Mesenchymal stem cell (in vitro differentiated cells and primary cell): ENCODE data around the gene CMC1.
"Not testable (repeated sequence)": the region's sequence is repeated elsewhere in the genome, so short reads cannot be mapped to it uniquely, and the experiment has no call there.

Experiments
- DNase-seq: peaks from one replicate; pipeline ENCODE4 v3.0.0-alpha.2; 2013
- H2AFZ ChIP-seq: one replicate; pipeline ENCODE4 v1.6.1; 2013; ENCODE audit warnings: low read depth, mild to moderate bottlenecking, control low read depth, inconsistent platforms, low read length, moderate library complexity
- H2AK5ac ChIP-seq: 2 replicates; pipeline ENCODE4 v1.6.1; 2013; ENCODE audit warnings: low read length, moderate library complexity, mild to moderate bottlenecking, inconsistent platforms; ENCODE audit not compliant: severe bottlenecking
- H2BK120ac ChIP-seq: one replicate; pipeline ENCODE4 v1.6.1; 2013; ENCODE audit warnings: low read depth, mild to moderate bottlenecking, inconsistent platforms, low read length, moderate library complexity
- H2BK12ac ChIP-seq, 2 experiments: one replicate each; pipeline ENCODE4 v1.6.1; 2013; ENCODE audit warnings: inconsistent platforms in 2 of 2, low read length in 2 of 2, mild to moderate bottlenecking in 2 of 2, moderate library complexity in 2 of 2, control low read depth in 1 of 2
- H2BK15ac ChIP-seq: one replicate; pipeline ENCODE4 v1.6.1; 2013; ENCODE audit warnings: mild to moderate bottlenecking, low read depth, inconsistent platforms; ENCODE audit not compliant: poor library complexity, severe bottlenecking
- H2BK5ac ChIP-seq: 2 replicates; pipeline ENCODE4 v1.6.1; 2013; ENCODE audit warnings: low read depth, mild to moderate bottlenecking, low read length, control low read depth, inconsistent platforms; ENCODE audit not compliant: poor library complexity, severe bottlenecking
- H3K14ac ChIP-seq, 2 experiments: one replicate each; pipeline ENCODE4 v1.6.1; 2013; ENCODE audit warnings: inconsistent platforms in 2 of 2, low read length in 2 of 2, control low read depth in 1 of 2, mild to moderate bottlenecking in 1 of 2, moderate library complexity in 1 of 2
- H3K18ac ChIP-seq, 2 experiments: one replicate each; pipeline ENCODE4 v1.6.1; 2013; ENCODE audit warnings: inconsistent platforms in 2 of 2, low read length in 2 of 2, control low read depth in 1 of 2, low read depth in 1 of 2, mild to moderate bottlenecking in 1 of 2
- H3K23ac ChIP-seq, 2 experiments: one replicate each; pipeline ENCODE4 v1.6.1; 2013; ENCODE audit warnings: inconsistent platforms in 2 of 2, low read length in 2 of 2, mild to moderate bottlenecking in 2 of 2, moderate library complexity in 2 of 2, control low read depth in 1 of 2
- H3K27ac ChIP-seq: 2 replicates; pipeline ENCODE4 v1.5.1; 2013; ENCODE audit warnings: mild to moderate bottlenecking, moderate library complexity, low read length, control low read depth, inconsistent platforms; ENCODE audit not compliant: poor library complexity, severe bottlenecking
- H3K27me3 ChIP-seq, 2 experiments: 2 replicates each; pipeline versions ENCODE4 v1.6.1 to v1.7.0; 2013; ENCODE audit warnings: low read length in 2 of 2, mild to moderate bottlenecking in 2 of 2, moderate library complexity in 2 of 2, control low read depth in 1 of 2, inconsistent platforms in 1 of 2; ENCODE audit not compliant: control insufficient read depth in 1 of 2, insufficient read depth in 1 of 2
- H3K36me3 ChIP-seq, 2 experiments: 2 replicates each; pipeline versions ENCODE4 v1.6.1 to v1.7.0; 2013; ENCODE audit warnings: low read length in 2 of 2, control low read depth in 1 of 2, inconsistent platforms in 1 of 2, low read depth in 1 of 2, mild to moderate bottlenecking in 1 of 2; ENCODE audit not compliant: insufficient read depth in 2 of 2, control insufficient read depth in 1 of 2
- H3K4ac ChIP-seq, 2 experiments: one replicate each; pipeline ENCODE4 v1.6.1; 2013; ENCODE audit warnings: inconsistent platforms in 2 of 2, low read length in 2 of 2, mild to moderate bottlenecking in 2 of 2, moderate library complexity in 2 of 2, control low read depth in 1 of 2, low read depth in 1 of 2
- H3K4me1 ChIP-seq: 2 replicates; pipeline ENCODE4 v1.6.1; 2013; ENCODE audit warnings: low read depth, low read length, control low read depth; ENCODE audit not compliant: control insufficient read depth, insufficient read depth
- H3K4me2 ChIP-seq: 2 replicates; pipeline ENCODE4 v1.6.1; 2013; ENCODE audit warnings: low read length, mild to moderate bottlenecking, inconsistent platforms; ENCODE audit not compliant: poor library complexity, severe bottlenecking
- H3K4me3 ChIP-seq, 2 experiments: 2 replicates each; pipeline versions ENCODE4 v1.5.1 to v1.7.0; 2013; ENCODE audit warnings: low read length in 2 of 2, mild to moderate bottlenecking in 2 of 2, control low read depth in 1 of 2, low read depth in 1 of 2; ENCODE audit not compliant: insufficient read depth in 1 of 2
- H3K79me1 ChIP-seq: replicated peaks from 2 replicates; pipeline ENCODE4 v1.6.1; 2013; ENCODE audit warnings: mild to moderate bottlenecking, control low read depth, low read length, inconsistent platforms; ENCODE audit not compliant: poor library complexity, severe bottlenecking
- H3K9ac ChIP-seq: 2 replicates; pipeline ENCODE4 v1.7.0; 2013; ENCODE audit warnings: mild to moderate bottlenecking, low read length, moderate library complexity
- H3K9me3 ChIP-seq: 2 replicates; pipeline ENCODE4 v1.7.0; 2013; ENCODE audit warnings: mild to moderate bottlenecking, low read length; ENCODE audit not compliant: control insufficient read depth
- H4K8ac ChIP-seq: one replicate; pipeline ENCODE4 v1.6.1; 2013; ENCODE audit warnings: inconsistent platforms, mild to moderate bottlenecking, low read length, moderate library complexity
- H4K91ac ChIP-seq: one replicate; pipeline ENCODE4 v1.6.1; 2013; ENCODE audit warnings: mild to moderate bottlenecking, low read length, inconsistent platforms
- WGBS: methylation state at CpG from one replicate; pipeline ENCODE4 v1.1.7; 2013; ENCODE audit warnings: mixed read lengths; 5-methylcytosine and 5-hydroxymethylcytosine counted together

CMC1 gene

DNA sequence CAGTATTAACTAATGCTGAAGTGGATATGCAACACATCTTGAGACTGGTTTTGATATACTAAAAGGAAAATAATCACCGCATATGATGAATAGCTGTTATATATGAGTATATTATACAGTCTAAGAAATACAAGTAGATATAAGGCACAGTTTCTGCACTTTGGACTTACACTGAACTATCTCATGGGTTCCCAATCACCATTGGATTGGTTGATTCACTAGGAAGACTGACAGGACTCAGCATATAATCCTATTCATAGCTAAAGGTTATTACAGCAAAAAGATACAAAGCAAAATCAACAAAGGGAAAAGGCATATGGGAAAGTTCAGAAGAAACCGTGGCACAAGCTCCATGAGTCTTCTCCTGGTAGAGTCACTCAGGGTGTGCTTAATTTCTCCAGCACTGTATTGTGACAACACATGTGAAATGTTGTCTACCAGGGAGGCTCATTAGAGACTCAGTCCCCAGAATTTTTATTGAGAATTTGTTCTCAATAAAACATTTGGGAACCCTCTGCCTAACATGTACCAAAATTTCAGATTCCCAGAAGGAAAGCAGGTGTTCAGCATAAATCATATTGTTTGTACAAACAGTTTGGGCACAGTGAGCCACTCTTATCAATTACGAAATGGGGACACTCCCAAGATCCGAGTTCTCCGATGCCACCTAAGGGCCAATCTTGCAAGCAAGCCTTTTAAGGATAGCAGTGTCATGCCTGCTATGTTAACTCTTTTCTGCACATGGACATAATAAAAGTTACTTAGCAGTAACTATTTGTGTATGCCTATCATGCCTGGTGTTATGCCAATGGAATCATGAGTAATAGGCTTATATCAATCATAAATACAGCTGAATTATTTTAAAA is 26.8 kb downstream of the CMC1 start:
- H3K9me3 ChIP-seq = peaks cover 11% of the 10 kb centered on the region
- H2BK120ac ChIP-seq = no peak overlapping the region
- H4K8ac ChIP-seq = no peak overlapping the region
- peaks cover 8 to 32% of the 10 kb centered on the region in 2 experiments for H3K36me3 ChIP-seq
- no peak overlapping the region for H3K18ac ChIP-seq
- no peak for DNase-seq
- H2BK5ac ChIP-seq = no peak overlapping the region
- H3K9ac ChIP-seq = no peak overlapping the region
- H2AFZ ChIP-seq = no peak overlapping the region
- no peak overlapping the region for H3K14ac ChIP-seq
- WGBS = 92% methylated on average over 4 of the region's 5 CpGs
- H3K23ac ChIP-seq = no peak overlapping the region
- no peak overlapping the region for H2AK5ac ChIP-seq
- no peaks in the 10 kb centered on the region for H3K4me1 ChIP-seq
- H3K4me2 ChIP-seq = no peak overlapping the region
- H3K79me1 ChIP-seq = peaks cover 8% of the 10 kb centered on the region
- H2BK15ac ChIP-seq = no peak overlapping the region
- H4K91ac ChIP-seq = no peak overlapping the region
- H3K27me3 ChIP-seq = no peaks in the 10 kb centered on the region
- H3K27ac ChIP-seq = no peak overlapping the region
- H3K4ac ChIP-seq = no peak overlapping the region
- H3K4me3 ChIP-seq = no peak overlapping the region
- no peak overlapping the region for H2BK12ac ChIP-seq

DNA sequence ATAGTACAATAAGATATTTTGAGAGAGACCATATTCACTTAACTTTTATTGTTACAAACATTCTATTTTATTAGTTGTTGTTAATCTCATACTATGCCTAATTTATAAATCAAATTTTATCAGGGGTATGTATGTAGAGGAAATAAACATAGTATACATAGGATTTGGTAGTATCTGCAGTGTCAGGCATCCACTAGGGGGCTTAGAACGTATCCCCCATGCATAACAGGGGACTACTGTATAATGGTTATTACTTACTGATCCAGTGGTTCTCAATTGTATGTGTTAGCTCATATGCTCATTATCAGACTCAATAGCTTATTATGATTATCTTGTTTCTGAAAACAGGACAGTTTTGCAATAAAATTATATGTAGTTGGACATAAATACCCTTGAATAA is 27.6 kb downstream of the CMC1 start:
- Histone ChIP-seq H3K27me3 (no peaks in the 10 kb centered on the region), H2AFZ (no peak overlapping the region), H4K8ac (no peak overlapping the region), H3K4ac (no peak overlapping the region), H2BK15ac (no peak overlapping the region), H3K18ac (no peak overlapping the region), H3K4me2 (no peak overlapping the region), H2AK5ac (no peak overlapping the region), H2BK5ac (no peak overlapping the region), H3K4me3 (no peak overlapping the region), H3K36me3 (peaks cover 8 to 32% of the 10 kb centered on the region in 2 experiments), H2BK120ac (no peak overlapping the region), H3K14ac (no peak overlapping the region), H3K23ac (no peak overlapping the region), H2BK12ac (no peak overlapping the region), H3K9me3 (peaks cover 19% of the 10 kb centered on the region), H3K27ac (no peak overlapping the region), H3K9ac (no peak overlapping the region), H3K79me1 (peaks cover 7% of the 10 kb centered on the region), H3K4me1 (no peaks in the 10 kb centered on the region), H4K91ac (no peak overlapping the region)
- no CpG with 5 or more reads among the region's 1 CpG for whole genome bisulfite sequencing
- DNase-seq = no peak

DNA sequence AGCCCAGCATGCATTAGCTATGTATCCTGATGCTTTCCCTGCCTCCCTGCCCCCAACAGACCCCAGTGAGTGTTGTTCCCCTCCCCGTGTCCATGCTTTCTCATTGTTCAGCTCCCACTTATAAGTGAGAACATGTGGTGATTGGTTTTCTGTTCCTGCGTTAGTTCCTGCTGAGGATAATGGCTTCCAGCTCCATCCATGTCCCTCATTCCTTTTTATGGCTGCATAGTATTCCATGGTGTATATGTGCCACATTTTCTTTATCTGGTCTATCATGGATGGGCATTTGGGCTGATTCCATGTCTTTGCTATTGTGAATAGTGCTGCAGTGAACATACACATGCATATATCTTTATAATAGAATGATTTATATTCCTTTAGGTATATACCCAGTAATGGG is 28.5 kb downstream of the CMC1 start:
- not testable (repeated sequence) for H2AK5ac ChIP-seq, H4K91ac ChIP-seq, H4K8ac ChIP-seq, H2BK5ac ChIP-seq, H3K4me3 ChIP-seq, DNase-seq, H3K14ac ChIP-seq, H3K4me2 ChIP-seq, H3K79me1 ChIP-seq, H2AFZ ChIP-seq, H3K18ac ChIP-seq, H2BK15ac ChIP-seq, H2BK12ac ChIP-seq, H3K27ac ChIP-seq, H2BK120ac ChIP-seq, H3K27me3 ChIP-seq, H3K23ac ChIP-seq, H3K9ac ChIP-seq, H3K4ac ChIP-seq, H3K4me1 ChIP-seq
- H3K9me3 ChIP-seq = peaks cover 28% of the 10 kb centered on the region
- peaks cover 8 to 32% of the 10 kb centered on the region in 2 experiments for H3K36me3 ChIP-seq
- 100% methylated on average over 1 of the region's 2 CpGs for WGBS

DNA sequence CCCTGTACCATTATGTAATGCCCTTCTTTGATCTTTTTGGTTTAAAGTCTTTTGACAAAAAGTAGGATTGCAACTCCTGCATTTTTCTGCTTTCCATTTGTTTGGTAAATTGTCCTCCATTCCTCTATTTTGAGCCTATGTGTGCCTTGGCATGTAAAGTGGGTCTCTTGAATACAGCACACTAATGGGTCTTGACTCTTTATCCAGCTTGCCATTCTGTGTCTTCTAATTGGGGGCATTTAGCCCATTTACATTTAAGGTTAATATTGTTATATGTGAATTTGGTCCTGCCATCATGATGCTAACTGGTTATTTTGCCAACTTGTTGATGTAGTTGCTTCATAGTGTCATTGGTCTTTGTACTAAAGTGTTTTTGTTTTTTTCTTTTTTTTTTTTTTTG is 32.4 kb downstream of the CMC1 start:
- Histone ChIP-seq H3K18ac (no peak overlapping the region), H3K79me1 (peaks cover 15% of the 10 kb centered on the region), H2BK5ac (no peak overlapping the region), H3K27ac (no peak overlapping the region), H2BK120ac (no peak overlapping the region), H3K4ac (no peak overlapping the region), H3K27me3 (no peaks in the 10 kb centered on the region), H2BK12ac (no peak overlapping the region), H3K14ac (no peak overlapping the region), H2AK5ac (no peak overlapping the region), H2AFZ (no peak overlapping the region), H4K91ac (no peak overlapping the region), H3K4me1 (no peaks in the 10 kb centered on the region), H3K36me3 (peaks cover 16 to 36% of the 10 kb centered on the region in 2 experiments), H3K23ac (no peak overlapping the region), H3K4me2 (no peak overlapping the region), H3K4me3 (peak overlapping the region in 1 of 2 experiments; percentile 23), H3K9me3 (peaks cover 29% of the 10 kb centered on the region), H2BK15ac (no peak overlapping the region), H4K8ac (no peak overlapping the region), H3K9ac (no peak overlapping the region)
- no peak for DNase-seq
